SK-N-SH treated with all-trans-retinoic acid at 6 μM for 48 hours (cell line): ENCODE results near the gene BTLA.

Experiments used
- ARNTL ChIP-seq: fragments of 450-650 bp; formaldehyde crosslinking; IDR thresholded peaks from 2 replicates; pipeline ENCODE4 v1.5.0; 2020; ENCODE audit warnings: low read depth, mild to moderate bottlenecking, moderate library complexity, borderline replicate concordance
- BACH2 ChIP-seq: fragments of 250-450 bp; sonication (Bioruptor Pico); IDR thresholded peaks from 2 replicates; pipeline ENCODE4 v1.9.0; 2021; ENCODE audit warnings: mild to moderate bottlenecking, borderline replicate concordance
- OSR1 ChIP-seq: fragments of 250-450 bp; sonication (Bioruptor Pico); IDR thresholded peaks from 2 replicates; pipeline ENCODE4 v1.8.0; 2022; ENCODE audit warnings: moderate library complexity, mild to moderate bottlenecking, inconsistent platforms
- PPARA ChIP-seq: fragments of 250-450 bp; sonication (Bioruptor Pico); IDR thresholded peaks from 2 replicates; pipeline ENCODE4 v1.5.0; 2020; ENCODE audit warnings: mild to moderate bottlenecking, borderline replicate concordance
- SNAI2 ChIP-seq: fragments of 250-450 bp; sonication (Bioruptor Pico); IDR thresholded peaks from 2 replicates; pipeline ENCODE4 v1.5.0; 2020; ENCODE audit warnings: mild to moderate bottlenecking, moderate library complexity
- TOX ChIP-seq: fragments of 250-450 bp; sonication (Bioruptor Pico); IDR thresholded peaks from 2 replicates; pipeline ENCODE4 v1.8.0; 2021; ENCODE audit warnings: mild to moderate bottlenecking, moderate library complexity, borderline replicate concordance
- ZC3H10 ChIP-seq: fragments of 250-450 bp; sonication (Bioruptor Pico); IDR thresholded peaks from 2 replicates; pipeline ENCODE4 v1.5.1; 2021; ENCODE audit warnings: mild to moderate bottlenecking, moderate library complexity
- ZFP30 ChIP-seq: fragments of 450-650 bp; formaldehyde crosslinking; IDR thresholded peaks from 2 replicates; pipeline ENCODE4 v1.5.0; 2022; ENCODE audit warnings: mild to moderate bottlenecking, moderate library complexity
- TF ChIP-seq, protein P1 (sequence below): fragments of 250-450 bp; sonication (Bioruptor Pico); IDR thresholded peaks from 2 replicates; pipeline ENCODE4 v1.5.1; 2020; ENCODE audit warnings: low read depth, mild to moderate bottlenecking, moderate library complexity

DNA sequence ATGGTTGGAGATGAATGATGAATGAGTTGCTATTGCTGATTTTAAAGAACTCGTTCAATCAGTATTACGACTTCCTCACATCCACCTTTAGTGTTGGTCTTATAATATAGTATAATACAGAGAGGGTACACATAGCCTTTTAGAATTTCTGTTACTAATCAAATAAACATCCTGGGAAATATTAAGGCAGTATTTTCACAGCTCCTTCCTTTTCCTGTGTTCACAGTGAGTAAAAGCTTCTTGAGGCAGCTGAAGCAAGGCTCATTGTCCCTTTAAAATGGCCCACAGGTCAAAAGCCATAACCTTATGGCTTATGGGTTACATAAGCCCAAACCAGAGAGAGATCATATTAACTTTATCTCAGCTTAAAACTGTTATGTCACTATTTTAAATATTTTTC, 1.3 kb upstream of the BTLA start:
- TF ChIP-seq ARNTL (CRISPR knock-in tag) (no peak), BACH2 (CRISPR knock-in tag) (no peak), ZFP30 (CRISPR knock-in tag) (no peak), SNAI2 (CRISPR knock-in tag) (no peak), OSR1 (CRISPR knock-in tag) (no peak), PPARA (CRISPR knock-in tag) (no peak), TOX (no peak), ZC3H10 (CRISPR knock-in tag) (no peak)
- TF ChIP-seq, protein P1, sequence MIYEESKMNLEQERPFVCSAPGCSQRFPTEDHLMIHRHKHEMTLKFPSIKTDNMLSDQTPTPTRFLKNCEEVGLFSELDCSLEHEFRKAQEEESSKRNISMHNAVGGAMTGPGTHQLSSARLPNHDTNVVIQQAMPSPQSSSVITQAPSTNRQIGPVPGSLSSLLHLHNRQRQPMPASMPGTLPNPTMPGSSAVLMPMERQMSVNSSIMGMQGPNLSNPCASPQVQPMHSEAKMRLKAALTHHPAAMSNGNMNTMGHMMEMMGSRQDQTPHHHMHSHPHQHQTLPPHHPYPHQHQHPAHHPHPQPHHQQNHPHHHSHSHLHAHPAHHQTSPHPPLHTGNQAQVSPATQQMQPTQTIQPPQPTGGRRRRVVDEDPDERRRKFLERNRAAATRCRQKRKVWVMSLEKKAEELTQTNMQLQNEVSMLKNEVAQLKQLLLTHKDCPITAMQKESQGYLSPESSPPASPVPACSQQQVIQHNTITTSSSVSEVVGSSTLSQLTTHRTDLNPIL: no peak
